ENCODE data around the gene C10orf143.

DNA sequence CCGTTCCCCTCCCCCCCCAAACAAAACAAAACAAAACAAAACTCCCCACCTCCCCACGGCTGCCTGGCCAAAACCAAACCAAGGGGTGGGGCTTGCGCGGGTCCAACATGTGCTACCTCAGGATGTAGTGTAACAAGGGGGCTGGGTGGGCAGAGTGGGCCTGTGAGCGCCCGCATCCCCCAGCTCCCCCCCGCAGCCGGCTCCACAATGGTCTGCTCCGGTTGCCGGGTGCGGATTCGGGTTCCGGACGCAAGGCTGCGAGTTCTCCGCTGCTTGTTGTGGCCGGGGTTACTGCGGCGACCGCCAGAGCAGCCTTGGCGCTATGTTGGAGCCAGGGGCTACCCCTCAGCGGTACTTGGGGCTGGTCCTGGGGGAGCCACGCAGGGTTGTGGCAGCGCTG lies 4.9 kb downstream of the C10orf143 start:
- TF ChIP-seq CTCF (IDR thresholded peaks at IDR 0.05; ENCODE audit: low read depth, low read length), result no peak
- no peak for TF ChIP-seq EZH2phosphoT487 (IDR thresholded peaks at IDR 0.05; ENCODE audit: low read depth)
